HL-60 (cell line): ENCODE measurements around the gene COX7A2.

Source experiments
- DNase-seq, 2 experiments: peaks; one replicate each; pipeline ENCODE4 v3.0.0-alpha.2; 2010 to 2020; ENCODE audit warnings: low read depth in 1 of 2, low spot score in 1 of 2
- H3K27ac ChIP-seq: fragments of 250-450 bp; sonication (Bioruptor Pico); replicated peaks from 2 replicates; pipeline ENCODE4 v1.5.1; 2020; ENCODE audit warnings: mild to moderate bottlenecking, moderate library complexity
- H3K27me3 ChIP-seq: fragments of 250-450 bp; sonication (Bioruptor Pico); 2 replicates; pipeline ENCODE4 v1.5.1; 2021; ENCODE audit warnings: mild to moderate bottlenecking, moderate library complexity; ENCODE audit not compliant: insufficient read depth, poor library complexity, severe bottlenecking
- H3K4me3 ChIP-seq: replicated peaks from 2 replicates; pipeline ENCODE4 v1.5.1; 2011; ENCODE audit warnings: mild to moderate bottlenecking, control low read depth, low read length; ENCODE audit not compliant: insufficient read depth
- GABPA ChIP-seq: IDR thresholded peaks from 2 replicates; pipeline ENCODE4 v1.6.1; 2012; ENCODE audit warnings: low read depth
- POLR2AphosphoS5 ChIP-seq: IDR thresholded peaks from 2 replicates; pipeline ENCODE4 v1.6.1; 2012; ENCODE audit warnings: low read depth
- SPI1 ChIP-seq: IDR thresholded peaks from 2 replicates; pipeline ENCODE4 v1.6.1; 2012; ENCODE audit warnings: low read depth, mild to moderate bottlenecking, borderline replicate concordance
- TF ChIP-seq, protein P1 (sequence below): IDR thresholded peaks from 2 replicates; pipeline ENCODE4 v1.6.1; 2012; ENCODE audit warnings: low read depth; ENCODE audit not compliant: insufficient replicate concordance
- TF ChIP-seq, protein P2 (sequence below): IDR thresholded peaks from one replicate; pipeline ENCODE4 v1.5.1; 2011; ENCODE audit warnings: low read length, control low read depth, inconsistent platforms; ENCODE audit not compliant: insufficient read depth

The COX7A2 gene

DNA sequence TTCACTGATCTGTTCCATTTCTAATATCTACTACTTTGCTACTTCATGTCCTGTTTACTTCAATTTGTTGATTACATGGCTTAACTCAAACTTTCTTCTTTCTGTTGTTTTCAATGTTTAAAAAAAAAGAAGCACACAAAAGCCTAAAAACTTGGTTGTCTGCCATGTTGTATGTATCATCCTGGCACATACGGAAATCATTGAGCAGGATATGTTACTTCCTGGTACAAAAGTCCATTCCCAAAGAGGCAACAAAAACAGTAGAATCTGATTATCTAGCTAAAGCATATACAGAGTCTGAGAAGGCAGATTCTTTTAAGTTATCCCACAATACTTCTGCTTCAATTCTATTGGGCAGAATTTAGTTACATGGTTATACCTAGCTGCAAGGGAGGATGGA is 23.2 kb downstream of the COX7A2 start:
- Histone ChIP-seq H3K27me3 (peaks cover 2% of the 10 kb centered on the region), H3K4me3 (no peak overlapping the region), H3K27ac (no peak overlapping the region)
- DNase-seq, result no peak
- TF ChIP-seq, protein P1, sequence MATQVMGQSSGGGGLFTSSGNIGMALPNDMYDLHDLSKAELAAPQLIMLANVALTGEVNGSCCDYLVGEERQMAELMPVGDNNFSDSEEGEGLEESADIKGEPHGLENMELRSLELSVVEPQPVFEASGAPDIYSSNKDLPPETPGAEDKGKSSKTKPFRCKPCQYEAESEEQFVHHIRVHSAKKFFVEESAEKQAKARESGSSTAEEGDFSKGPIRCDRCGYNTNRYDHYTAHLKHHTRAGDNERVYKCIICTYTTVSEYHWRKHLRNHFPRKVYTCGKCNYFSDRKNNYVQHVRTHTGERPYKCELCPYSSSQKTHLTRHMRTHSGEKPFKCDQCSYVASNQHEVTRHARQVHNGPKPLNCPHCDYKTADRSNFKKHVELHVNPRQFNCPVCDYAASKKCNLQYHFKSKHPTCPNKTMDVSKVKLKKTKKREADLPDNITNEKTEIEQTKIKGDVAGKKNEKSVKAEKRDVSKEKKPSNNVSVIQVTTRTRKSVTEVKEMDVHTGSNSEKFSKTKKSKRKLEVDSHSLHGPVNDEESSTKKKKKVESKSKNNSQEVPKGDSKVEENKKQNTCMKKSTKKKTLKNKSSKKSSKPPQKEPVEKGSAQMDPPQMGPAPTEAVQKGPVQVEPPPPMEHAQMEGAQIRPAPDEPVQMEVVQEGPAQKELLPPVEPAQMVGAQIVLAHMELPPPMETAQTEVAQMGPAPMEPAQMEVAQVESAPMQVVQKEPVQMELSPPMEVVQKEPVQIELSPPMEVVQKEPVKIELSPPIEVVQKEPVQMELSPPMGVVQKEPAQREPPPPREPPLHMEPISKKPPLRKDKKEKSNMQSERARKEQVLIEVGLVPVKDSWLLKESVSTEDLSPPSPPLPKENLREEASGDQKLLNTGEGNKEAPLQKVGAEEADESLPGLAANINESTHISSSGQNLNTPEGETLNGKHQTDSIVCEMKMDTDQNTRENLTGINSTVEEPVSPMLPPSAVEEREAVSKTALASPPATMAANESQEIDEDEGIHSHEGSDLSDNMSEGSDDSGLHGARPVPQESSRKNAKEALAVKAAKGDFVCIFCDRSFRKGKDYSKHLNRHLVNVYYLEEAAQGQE, result no peak

DNA sequence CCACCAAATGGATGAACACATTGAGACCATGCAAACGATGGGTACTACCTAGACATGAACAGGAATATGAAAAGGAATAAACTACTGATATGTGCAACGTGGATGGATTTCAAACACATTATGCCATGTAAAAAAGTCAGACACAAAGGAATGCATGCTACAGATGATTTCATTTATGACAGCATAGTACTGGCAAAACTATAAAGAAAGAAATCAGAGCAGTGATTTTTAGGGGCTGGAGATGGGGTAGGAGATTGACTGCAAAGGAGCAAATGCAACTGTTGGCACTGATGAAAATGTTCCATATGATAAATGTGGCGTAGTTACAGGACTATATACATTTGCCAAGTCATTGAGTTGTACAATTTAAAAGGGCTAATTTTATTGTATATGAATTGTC is 24.3 kb downstream of the COX7A2 start:
- Histone ChIP-seq H3K27ac (no peak overlapping the region), H3K4me3 (no peak overlapping the region), H3K27me3 (peaks cover 2% of the 10 kb centered on the region)
- DNase-seq, result no peak
- TF ChIP-seq, protein P1, result no peak
- TF ChIP-seq SPI1 (no peak), GABPA (no peak), POLR2AphosphoS5 (no peak)
- TF ChIP-seq, protein P2, sequence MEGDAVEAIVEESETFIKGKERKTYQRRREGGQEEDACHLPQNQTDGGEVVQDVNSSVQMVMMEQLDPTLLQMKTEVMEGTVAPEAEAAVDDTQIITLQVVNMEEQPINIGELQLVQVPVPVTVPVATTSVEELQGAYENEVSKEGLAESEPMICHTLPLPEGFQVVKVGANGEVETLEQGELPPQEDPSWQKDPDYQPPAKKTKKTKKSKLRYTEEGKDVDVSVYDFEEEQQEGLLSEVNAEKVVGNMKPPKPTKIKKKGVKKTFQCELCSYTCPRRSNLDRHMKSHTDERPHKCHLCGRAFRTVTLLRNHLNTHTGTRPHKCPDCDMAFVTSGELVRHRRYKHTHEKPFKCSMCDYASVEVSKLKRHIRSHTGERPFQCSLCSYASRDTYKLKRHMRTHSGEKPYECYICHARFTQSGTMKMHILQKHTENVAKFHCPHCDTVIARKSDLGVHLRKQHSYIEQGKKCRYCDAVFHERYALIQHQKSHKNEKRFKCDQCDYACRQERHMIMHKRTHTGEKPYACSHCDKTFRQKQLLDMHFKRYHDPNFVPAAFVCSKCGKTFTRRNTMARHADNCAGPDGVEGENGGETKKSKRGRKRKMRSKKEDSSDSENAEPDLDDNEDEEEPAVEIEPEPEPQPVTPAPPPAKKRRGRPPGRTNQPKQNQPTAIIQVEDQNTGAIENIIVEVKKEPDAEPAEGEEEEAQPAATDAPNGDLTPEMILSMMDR, result no peak

DNA sequence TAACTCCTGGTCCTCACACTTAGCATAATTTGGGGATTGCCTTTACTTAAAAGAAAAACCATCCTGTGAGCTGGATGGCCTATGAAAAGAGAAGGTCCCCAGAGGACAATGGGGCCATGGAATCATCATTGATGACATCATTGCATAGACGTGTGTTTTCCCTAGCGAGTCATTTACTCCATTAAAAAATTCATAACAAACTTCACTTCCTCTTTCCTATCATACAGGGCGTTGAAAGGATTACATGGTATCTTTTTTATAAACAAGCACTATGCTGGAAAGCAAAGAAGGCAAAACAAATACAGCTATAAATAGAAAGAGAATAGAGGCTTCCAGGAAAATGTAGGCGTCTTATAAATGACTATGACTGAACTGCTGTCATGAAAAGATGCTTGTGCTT is 26.4 kb downstream of the COX7A2 start:
- peak; percentile 81 for TF ChIP-seq SPI1
- TF ChIP-seq, protein P1, result no peak
- Histone ChIP-seq H3K27ac (no peak overlapping the region), H3K27me3 (peaks cover 2% of the 10 kb centered on the region), H3K4me3 (no peak overlapping the region)
- no peak for DNase-seq

DNA sequence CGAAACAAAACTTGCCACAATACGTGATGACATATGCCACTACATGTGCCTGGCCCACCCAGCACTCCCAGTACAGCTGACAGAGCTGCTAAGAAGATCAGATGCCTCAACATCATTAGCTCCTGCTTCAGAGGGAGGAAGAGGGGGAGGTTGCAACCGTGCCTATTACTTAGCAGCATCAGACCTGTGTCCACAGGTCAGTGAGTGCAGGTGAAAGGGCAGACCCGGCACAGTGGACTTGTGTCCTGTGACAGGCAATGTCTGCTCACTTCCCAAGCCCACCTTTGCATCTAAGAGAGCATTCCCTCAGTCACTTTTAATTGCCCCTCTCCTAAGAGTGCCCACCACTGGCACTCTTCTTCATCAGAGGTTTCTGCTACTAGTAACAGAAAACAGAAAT is 28.3 kb downstream of the COX7A2 start:
- Histone ChIP-seq H3K27ac (no peak overlapping the region), H3K27me3 (peaks cover 2% of the 10 kb centered on the region), H3K4me3 (no peak overlapping the region)
- no peak for TF ChIP-seq GABPA
- TF ChIP-seq SPI1, result no peak
- TF ChIP-seq, protein P1, result no peak
- TF ChIP-seq, protein P2, result no peak
- TF ChIP-seq POLR2AphosphoS5, result no peak
- DNase-seq, result no peak
